Right atrium auricular region (tissue), 2 donors: ENCODE results near the gene RAI14. TPM values are rescaled to one million over a fixed set of nuclear protein-coding genes. Genes with fewer than 3 reads are reported as not detected.

Experiments used
- DNase-seq: peaks from one replicate; pipeline ENCODE4 v3.0.0-alpha.2; 2019; ENCODE audit warnings: low spot score
- H3K27ac ChIP-seq, 2 donors: fragments of 200-600 bp; sonication (generic); 1 replicate in 1 of 2; 2 replicates in 1 of 2; pipeline ENCODE4 v1.5.1; 2016 to 2019
- H3K27me3 ChIP-seq, 2 donors: fragments of 200-600 bp; sonication (generic); one replicate each; pipeline versions ENCODE4 v1.5.1 to v1.6.0; 2017 to 2019
- H3K36me3 ChIP-seq: fragments of 200-600 bp; sonication (generic); one replicate; pipeline ENCODE4 v1.5.1; 2016
- H3K4me1 ChIP-seq, 2 donors: fragments of 200-600 bp; sonication (generic); one replicate each; pipeline versions ENCODE4 v1.5.1 to v1.6.0; 2017 to 2019
- H3K4me3 ChIP-seq, 2 donors: fragments of 200-600 bp; sonication (generic); 1 replicate in 1 of 2; 2 replicates in 1 of 2; pipeline ENCODE4 v1.5.1; 2017 to 2019; ENCODE audit warnings: mild to moderate bottlenecking in 1 of 2, moderate library complexity in 1 of 2
- H3K9me3 ChIP-seq, 2 donors: fragments of 200-600 bp; sonication (generic); one replicate each; pipeline ENCODE4 v1.5.1; 2019
- CTCF ChIP-seq, 2 donors: fragments of 200-600 bp; sonication (generic); IDR thresholded peaks; one replicate each; pipeline ENCODE4 v1.5.1; 2019; ENCODE audit warnings: antibody characterized with exemption in 2 of 2
- total RNA-seq, 2 donors: library from RNA; depleted of rRNA; stranded (reverse); fragments of >200 nt; gene quantifications; one replicate each; pipeline ENCODE4 v1.1.0, GENCODE V29; 2016

RAI14 gene
- total RNA-seq, 2 donors from 2014 or later: 14.0 to 21.3 TPM

- H3K4me3 ChIP-seq: no peak overlapping the region
- DNase-seq: no peak
- H3K9me3 ChIP-seq: no peaks in the 10 kb centered on the region
- peaks cover 0 to 52% of the 10 kb centered on the region in 2 donors for H3K4me1 ChIP-seq
- H3K27ac ChIP-seq: no peak overlapping the region
- H3K27me3 ChIP-seq: no peaks in the 10 kb centered on the region
- H3K36me3 ChIP-seq: no peaks in the 10 kb centered on the region
- TF ChIP-seq CTCF (IDR thresholded peaks at IDR 0.05): no peak
These were observed 31.3 kb downstream of the RAI14 start for GRCh38 chr5:34687269-34688011.

GRCh38 chr5:34688015-34688810, 32.1 kb downstream of the RAI14 start:
- TF ChIP-seq CTCF (IDR thresholded peaks at IDR 0.05): no peak
- no peak overlapping the region for H3K27ac ChIP-seq
- H3K9me3 ChIP-seq: no peaks in the 10 kb centered on the region
- no peaks in the 10 kb centered on the region for H3K27me3 ChIP-seq
- no peak overlapping the region for H3K4me3 ChIP-seq
- no peaks in the 10 kb centered on the region for H3K36me3 ChIP-seq
- no peak for DNase-seq
- H3K4me1 ChIP-seq: peaks cover 0 to 45% of the 10 kb centered on the region in 2 donors

GRCh38 chr5:34690301-34690700, 34.2 kb downstream of the RAI14 start:
- Histone ChIP-seq H3K27ac (no peak overlapping the region), H3K36me3 (no peaks in the 10 kb centered on the region), H3K9me3 (no peaks in the 10 kb centered on the region), H3K4me1 (peaks cover 0 to 29% of the 10 kb centered on the region in 2 donors), H3K27me3 (no peaks in the 10 kb centered on the region), H3K4me3 (no peak overlapping the region)
- no peak for DNase-seq
- no peak for TF ChIP-seq CTCF (IDR thresholded peaks at IDR 0.05)

GRCh38 chr5:34690898-34691297, 34.8 kb downstream of the RAI14 start:
- no peak overlapping the region for H3K4me3 ChIP-seq
- no peak for TF ChIP-seq CTCF (IDR thresholded peaks at IDR 0.05)
- no peaks in the 10 kb centered on the region for H3K9me3 ChIP-seq
- peaks cover 0 to 23% of the 10 kb centered on the region in 2 donors for H3K4me1 ChIP-seq
- no peaks in the 10 kb centered on the region for H3K36me3 ChIP-seq
- H3K27me3 ChIP-seq: no peaks in the 10 kb centered on the region
- no peak for DNase-seq
- no peak overlapping the region for H3K27ac ChIP-seq

GRCh38 chr5:34691326-34691725, 35.2 kb downstream of the RAI14 start:
- DNase-seq: no peak
- Histone ChIP-seq H3K4me1 (peaks cover 0 to 19% of the 10 kb centered on the region in 2 donors), H3K27ac (no peak overlapping the region), H3K9me3 (no peaks in the 10 kb centered on the region), H3K4me3 (no peak overlapping the region), H3K27me3 (no peaks in the 10 kb centered on the region), H3K36me3 (no peaks in the 10 kb centered on the region)
- no peak for TF ChIP-seq CTCF (IDR thresholded peaks at IDR 0.05)
